WTC11 (cell line): ENCODE measurements around the gene RNF128. TPM values are rescaled to one million over a fixed set of nuclear protein-coding genes. Genes with fewer than 3 reads are reported as not detected.

Experiments used
- ATAC-seq: fragments of 200-7000 bp; cut with Tn5 transposase; 2 replicates; pipeline ENCODE4 v1.10.0; 2021; ENCODE audit warnings: mild to moderate bottlenecking, moderate library complexity
- CTCF ChIA-PET: fragments of 300-600 bp; sonication (Branson Sonifier 250); formaldehyde crosslinking; loops from one replicate; lab custom pipeline; 2021; ENCODE audit warnings: antibody characterized with exemption; lab: Charles Lee
- POLR2A ChIA-PET: fragments of 350-600 bp; sonication (Branson Sonifier 250); formaldehyde crosslinking; loops from one replicate; lab custom pipeline; 2021; ENCODE audit warnings: antibody characterized with exemption; lab: Charles Lee
- DNase-seq: peaks from one replicate; pipeline ENCODE4 v3.0.0; 2021; ENCODE audit warnings: low spot score
- H3K27ac Mint-ChIP-seq: 2 replicates; pipeline ENCODE4 v1.8.0; 2021; ENCODE audit warnings: mixed read lengths
- H3K27me3 Mint-ChIP-seq: 2 replicates; pipeline ENCODE4 v1.8.0; 2021; ENCODE audit warnings: low read depth, mild to moderate bottlenecking, moderate library complexity, mixed read lengths
- H3K36me3 Mint-ChIP-seq: 2 replicates; pipeline ENCODE4 v1.8.0; 2021; ENCODE audit warnings: mixed read lengths
- H3K4me1 Mint-ChIP-seq: 2 replicates; pipeline ENCODE4 v1.8.0; 2022; ENCODE audit warnings: mixed read lengths
- H3K4me3 Mint-ChIP-seq: 2 replicates; pipeline ENCODE4 v1.8.0; 2021; ENCODE audit warnings: mild to moderate bottlenecking, moderate library complexity, mixed read lengths
- H3K9me3 Mint-ChIP-seq: 2 replicates; pipeline ENCODE4 v1.8.0; 2021; ENCODE audit warnings: mixed read lengths
- AR ChIP-seq: fragments of 250-450 bp; sonication (Bioruptor Pico); IDR thresholded peaks from 2 replicates; pipeline ENCODE4 v1.9.0; 2021; ENCODE audit warnings: mild to moderate bottlenecking
- ATF1 ChIP-seq: sonication (generic); formaldehyde crosslinking; IDR thresholded peaks from 2 replicates; pipeline ENCODE4 v1.8.1; 2023; ENCODE audit warnings: mild to moderate bottlenecking, moderate library complexity, missing genetic modification reagents
- ATF2 ChIP-seq: sonication (generic); formaldehyde crosslinking; IDR thresholded peaks from 2 replicates; pipeline ENCODE4 v1.8.1; 2022; ENCODE audit warnings: low read depth, missing genetic modification reagents, borderline replicate concordance
- ATF6 ChIP-seq: sonication (generic); formaldehyde crosslinking; IDR thresholded peaks from 2 replicates; pipeline ENCODE4 v1.8.1; 2023; ENCODE audit warnings: mild to moderate bottlenecking, missing genetic modification reagents
- CBFB ChIP-seq: sonication (generic); formaldehyde crosslinking; IDR thresholded peaks from 2 replicates; pipeline ENCODE4 v1.8.1; 2022; ENCODE audit warnings: mild to moderate bottlenecking, low read depth, missing genetic modification reagents
- GRHL2 ChIP-seq: fragments of 250-450 bp; sonication (Bioruptor Pico); IDR thresholded peaks from 2 replicates; pipeline ENCODE4 v1.8.0; 2022; ENCODE audit warnings: mild to moderate bottlenecking, moderate library complexity; ENCODE audit not compliant: insufficient replicate concordance, severe bottlenecking
- JUN ChIP-seq: sonication (generic); formaldehyde crosslinking; IDR thresholded peaks from 2 replicates; pipeline ENCODE4 v1.8.0; 2023; ENCODE audit warnings: mild to moderate bottlenecking, missing genetic modification reagents
- MAX ChIP-seq: sonication (generic); formaldehyde crosslinking; IDR thresholded peaks from 2 replicates; pipeline ENCODE4 v1.8.0; 2022; ENCODE audit warnings: mild to moderate bottlenecking, missing genetic modification reagents
- MXD4 ChIP-seq: fragments of 250-450 bp; sonication (Bioruptor Pico); IDR thresholded peaks from 2 replicates; pipeline ENCODE4 v1.8.0; 2021; ENCODE audit warnings: mild to moderate bottlenecking, moderate library complexity, borderline replicate concordance
- MYBL2 ChIP-seq: sonication (generic); formaldehyde crosslinking; IDR thresholded peaks from 2 replicates; pipeline ENCODE4 v1.8.1; 2023; ENCODE audit warnings: mild to moderate bottlenecking, moderate library complexity, missing genetic modification reagents
- NR3C1 ChIP-seq: sonication (generic); formaldehyde crosslinking; conservative IDR thresholded peaks from 2 replicates; pipeline ENCODE4 v1.8.1; 2023; ENCODE audit warnings: low read depth, mild to moderate bottlenecking, missing genetic modification reagents
- PREB ChIP-seq: sonication (generic); formaldehyde crosslinking; IDR thresholded peaks from 2 replicates; pipeline ENCODE4 v1.8.1; 2022; ENCODE audit warnings: mild to moderate bottlenecking, missing genetic modification reagents, moderate library complexity, borderline replicate concordance
- SMAD3 ChIP-seq: sonication (generic); formaldehyde crosslinking; IDR thresholded peaks from 2 replicates; pipeline ENCODE4 v1.8.0; 2022; ENCODE audit warnings: missing genetic modification reagents, mild to moderate bottlenecking, borderline replicate concordance
- SP1 ChIP-seq: sonication (generic); formaldehyde crosslinking; conservative IDR thresholded peaks from 2 replicates; pipeline ENCODE4 v1.8.1; 2022; ENCODE audit warnings: missing genetic modification reagents
- ZNF121 ChIP-seq: sonication (generic); formaldehyde crosslinking; IDR thresholded peaks from 2 replicates; pipeline ENCODE4 v1.8.0; 2023; ENCODE audit warnings: missing genetic modification reagents
- ZNF219 ChIP-seq: sonication (generic); formaldehyde crosslinking; IDR thresholded peaks from 2 replicates; pipeline ENCODE4 v1.8.0; 2023; ENCODE audit warnings: missing genetic modification reagents, mild to moderate bottlenecking, borderline replicate concordance
- ZNF532 ChIP-seq: fragments of 250-450 bp; sonication (Bioruptor Pico); IDR thresholded peaks from 2 replicates; pipeline ENCODE4 v1.9.0; 2021; ENCODE audit warnings: mild to moderate bottlenecking, borderline replicate concordance
- total RNA-seq: library from RNA; stranded (reverse); gene quantifications from 3 replicates; pipeline ENCODE4 v1.2.3, GENCODE V29; 2021
- TF ChIP-seq, protein P1 (sequence below): fragments of 250-450 bp; sonication (Bioruptor Pico); conservative IDR thresholded peaks from 2 replicates; pipeline ENCODE4 v1.9.0; 2021; ENCODE audit warnings: mild to moderate bottlenecking
- TF ChIP-seq, protein P2 (sequence below): sonication (generic); formaldehyde crosslinking; IDR thresholded peaks from 2 replicates; pipeline ENCODE4 v1.8.0; 2022; ENCODE audit warnings: mild to moderate bottlenecking, missing genetic modification reagents

Gene RNF128
- total RNA-seq, 1 experiment from 2014 or later: 1.0 TPM

- no peak for TF ChIP-seq AR (CRISPR knock-in tag)
- TF ChIP-seq ATF2 (CRISPR knock-in tag): no peak
These were observed 16.3 kb downstream of the RNF128 start (continued) for GRCh38 chrX:106742805-106743204.

GRCh38 chrX:106748377-106748776 is 21.9 kb downstream of the RNF128 start:
- Mint-ChIP-seq H3K27me3 (no peaks in the 10 kb centered on the region; the same call in 1 of the 2 replicates), H3K4me3 (no peak overlapping the region)
- CTCF ChIA-PET: no interaction called here

DNA sequence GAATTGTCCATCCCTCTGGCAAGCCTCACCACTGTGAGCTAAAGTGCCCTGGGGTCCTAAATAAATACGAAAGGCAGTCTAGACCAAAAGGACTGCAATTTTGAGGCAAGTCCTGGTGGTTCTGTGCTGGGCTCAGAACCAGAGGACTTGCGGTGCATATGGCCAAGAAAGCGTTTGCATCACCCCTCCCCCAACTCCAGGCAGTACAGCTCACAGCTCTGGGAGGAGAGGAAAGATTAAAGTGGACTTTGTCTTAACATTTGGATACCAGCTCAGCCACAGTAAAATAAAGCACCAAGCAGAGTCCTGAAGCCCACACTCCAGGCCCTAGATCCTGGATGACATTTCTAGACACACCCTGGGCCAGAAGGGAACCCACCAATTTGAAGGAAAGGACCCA is 24.9 kb downstream of the RNF128 start:
- no peak overlapping the region for H3K4me3 Mint-ChIP-seq
- CTCF ChIA-PET: interaction anchor here (1.6 to 2.1 kb wide), 2 partner anchors 25 to 336 kb away, joined by 6 to 8 read pairs; partner anchors contain the start of gene RNF128
- POLR2A ChIA-PET: no interaction called here
- no peaks in the 10 kb centered on the region; the same call in 1 of the 2 replicates for H3K27me3 Mint-ChIP-seq
- peaks cover 17% of the 10 kb centered on the region for H3K4me1 Mint-ChIP-seq
- peaks cover 6% of the 10 kb centered on the region for H3K9me3 Mint-ChIP-seq
- H3K27ac Mint-ChIP-seq: no peak overlapping the region
- DNase-seq (no peak), ATAC-seq (no peak; the same call in 1 of the 2 replicates)
- peaks cover 4% of the 10 kb centered on the region for H3K36me3 Mint-ChIP-seq
- TF ChIP-seq JUN (no peak), MYBL2 (no peak), ZNF121 (CRISPR knock-in tag) (no peak), ZNF532 (no peak), CBFB (no peak), ATF6 (CRISPR knock-in tag) (no peak)
- TF ChIP-seq, protein P1, sequence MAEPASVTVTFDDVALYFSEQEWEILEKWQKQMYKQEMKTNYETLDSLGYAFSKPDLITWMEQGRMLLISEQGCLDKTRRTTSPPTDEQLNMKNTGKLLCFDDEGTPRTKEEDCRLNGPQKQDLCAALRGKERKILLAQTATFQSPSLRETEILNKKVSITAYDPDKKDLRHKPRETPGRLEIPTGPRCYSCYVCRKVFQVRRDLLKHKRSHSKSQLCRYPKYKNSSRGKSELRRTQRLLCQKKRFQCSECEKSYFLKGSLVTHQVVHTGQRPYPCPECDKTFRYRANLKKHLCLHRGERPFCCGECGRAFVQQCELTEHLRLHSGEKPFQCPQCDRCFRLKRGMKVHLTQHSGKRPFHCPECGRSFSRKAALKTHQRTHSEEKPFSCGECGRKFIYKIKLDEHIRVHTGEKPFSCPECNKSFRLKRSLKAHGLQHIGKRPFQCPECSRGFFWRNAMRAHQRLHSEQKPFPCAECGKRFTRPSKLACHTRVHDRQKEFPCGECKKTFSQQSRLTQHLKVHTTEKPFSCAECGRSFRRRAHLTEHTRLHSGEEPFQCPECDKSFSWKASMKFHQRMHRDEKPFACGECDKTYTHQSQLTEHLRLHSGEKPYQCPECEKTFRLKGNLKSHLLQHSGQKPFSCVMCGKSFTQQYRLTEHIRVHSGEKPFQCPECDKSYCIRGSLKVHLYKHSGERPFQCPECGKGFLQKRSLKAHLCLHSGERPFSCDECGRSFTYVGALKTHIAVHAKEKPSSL (CRISPR knock-in tag): no peak

More at GRCh38 chrX:106748377-106748776, 21.9 kb downstream of the RNF128 start:
- POLR2A ChIA-PET: no interaction called here
- Mint-ChIP-seq H3K9me3 (peaks cover 6% of the 10 kb centered on the region), H3K4me1 (peaks cover 17% of the 10 kb centered on the region), H3K27ac (no peak overlapping the region), H3K36me3 (peaks cover 4% of the 10 kb centered on the region)
- ATAC-seq (no peak), DNase-seq (no peak)
- TF ChIP-seq ATF1 (CRISPR knock-in tag): no peak
- TF ChIP-seq MAX: no peak
- TF ChIP-seq ZNF219: no peak
- no peak for TF ChIP-seq NR3C1 (CRISPR knock-in tag)
- no peak for TF ChIP-seq GRHL2 (CRISPR knock-in tag)
- no peak for TF ChIP-seq SP1 (CRISPR knock-in tag)
- no peak for TF ChIP-seq SMAD3 (CRISPR knock-in tag)
- TF ChIP-seq, protein P2, sequence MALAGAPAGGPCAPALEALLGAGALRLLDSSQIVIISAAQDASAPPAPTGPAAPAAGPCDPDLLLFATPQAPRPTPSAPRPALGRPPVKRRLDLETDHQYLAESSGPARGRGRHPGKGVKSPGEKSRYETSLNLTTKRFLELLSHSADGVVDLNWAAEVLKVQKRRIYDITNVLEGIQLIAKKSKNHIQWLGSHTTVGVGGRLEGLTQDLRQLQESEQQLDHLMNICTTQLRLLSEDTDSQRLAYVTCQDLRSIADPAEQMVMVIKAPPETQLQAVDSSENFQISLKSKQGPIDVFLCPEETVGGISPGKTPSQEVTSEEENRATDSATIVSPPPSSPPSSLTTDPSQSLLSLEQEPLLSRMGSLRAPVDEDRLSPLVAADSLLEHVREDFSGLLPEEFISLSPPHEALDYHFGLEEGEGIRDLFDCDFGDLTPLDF (CRISPR knock-in tag): no peak
- no peak for TF ChIP-seq PREB (CRISPR knock-in tag)
- TF ChIP-seq MXD4 (CRISPR knock-in tag): no peak
